Measurements from ENCODE around the gene RPTOR. TPM values are rescaled to one million over a fixed set of nuclear protein-coding genes. Genes with fewer than 3 reads are reported as not detected.
"Not testable (repeated sequence)": the region's sequence is repeated elsewhere in the genome, so short reads cannot be mapped to it uniquely, and the experiment has no call there.

The RPTOR gene
- total RNA-seq, 2 experiments from 2014 or later: 88.9 to 91.8 TPM

DNA sequence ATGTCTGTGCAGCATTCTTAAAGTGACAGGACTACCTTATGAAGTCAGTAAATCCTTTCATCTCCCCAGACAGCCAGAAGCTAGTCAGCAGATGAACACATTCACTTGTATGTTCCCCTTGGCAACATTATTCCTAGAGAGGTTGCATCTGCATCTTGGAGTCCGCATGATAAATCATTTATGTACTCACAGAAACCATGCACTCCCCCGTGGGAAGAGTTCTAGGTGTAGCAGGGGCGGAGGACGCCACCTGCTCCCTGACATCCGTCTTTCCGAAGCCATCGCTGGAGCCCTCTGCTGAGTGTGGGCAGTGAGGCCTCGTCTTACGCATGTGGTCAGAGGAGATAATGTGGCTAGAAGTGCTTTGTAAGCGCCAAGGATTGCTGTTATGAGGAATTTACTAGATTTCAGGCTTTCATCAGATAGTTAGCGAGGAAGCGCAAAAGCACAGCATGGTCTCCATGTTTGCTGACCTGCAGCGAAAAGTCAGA lies 144.5 kb downstream of the RPTOR start:
- Mint-ChIP-seq H3K36me3 (ENCODE audit: low read depth) (peaks cover 17% of the 10 kb centered on the region), H3K27ac (no peak overlapping the region), H3K4me1 (peaks cover 12% of the 10 kb centered on the region), H3K27me3 (no peaks in the 10 kb centered on the region), H3K4me3 (no peak overlapping the region), H3K9me3 (no peaks in the 10 kb centered on the region)
- ChIA-PET CTCF (no interaction called here), POLR2A (no interaction called here)
- no peak for DNase-seq

GRCh38 chr17:80691784-80692183 lies 147.1 kb downstream of the RPTOR start:
- CTCF ChIA-PET: no interaction called here

DNA sequence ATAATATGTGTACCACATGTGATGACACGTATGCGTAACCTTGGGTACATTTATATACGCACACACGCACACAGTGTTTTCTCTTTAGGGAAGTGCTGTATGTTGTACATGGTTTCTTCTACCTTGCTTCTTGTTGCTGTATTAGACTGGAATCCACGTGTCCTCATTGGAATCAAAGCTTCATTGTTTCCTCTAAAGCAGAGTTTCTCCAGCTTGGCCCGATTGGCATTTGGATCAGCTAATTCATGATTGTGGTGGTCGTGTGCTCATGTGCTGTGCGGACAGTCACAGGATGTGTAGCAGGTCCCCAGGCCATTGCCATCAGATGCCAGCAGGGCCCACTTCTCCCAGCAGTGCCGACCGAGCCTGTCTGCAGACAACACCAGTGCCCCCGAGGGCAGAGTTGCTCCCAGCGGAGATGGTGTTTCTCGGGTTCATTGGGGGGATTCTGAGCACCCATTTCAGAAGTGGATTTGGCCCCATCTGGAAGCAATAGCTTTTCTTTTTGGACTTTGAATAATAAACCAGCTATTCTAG lies 148.4 kb downstream of the RPTOR start:
- H3K4me1 Mint-ChIP-seq: peaks cover 32% of the 10 kb centered on the region
- no peaks in the 10 kb centered on the region for H3K9me3 Mint-ChIP-seq
- no peak for DNase-seq
- no peaks in the 10 kb centered on the region for H3K27me3 Mint-ChIP-seq
- no peak overlapping the region for H3K4me3 Mint-ChIP-seq
- peaks cover 11% of the 10 kb centered on the region for H3K36me3 Mint-ChIP-seq (ENCODE audit: low read depth)
- POLR2A ChIA-PET: interaction anchor here (1.3 kb wide), 1 partner anchor 13 kb away, joined by 3 read pairs; no protein-coding TSS in a partner anchor
- CTCF ChIA-PET: no interaction called here
- no peak overlapping the region for H3K27ac Mint-ChIP-seq

More at GRCh38 chr17:80691784-80692183, 147.1 kb downstream of the RPTOR start:
- Mint-ChIP-seq H3K27me3 (no peaks in the 10 kb centered on the region), H3K4me1 (peaks cover 32% of the 10 kb centered on the region), H3K9me3 (no peaks in the 10 kb centered on the region), H3K4me3 (no peak overlapping the region), H3K27ac (no peak overlapping the region), H3K36me3 (ENCODE audit: low read depth) (peaks cover 17% of the 10 kb centered on the region)
- POLR2A ChIA-PET: no interaction called here
- DNase-seq: no peak

- peaks cover 32% of the 10 kb centered on the region for H3K4me1 Mint-ChIP-seq
- no peaks in the 10 kb centered on the region for H3K9me3 Mint-ChIP-seq
- H3K27ac Mint-ChIP-seq: no peak overlapping the region
- no peak overlapping the region for H3K4me3 Mint-ChIP-seq
- ChIA-PET CTCF (no interaction called here), POLR2A (interaction anchor here (1.3 kb wide), 1 partner anchor 13 kb away, joined by 3 read pairs; no protein-coding TSS in a partner anchor)
- no peaks in the 10 kb centered on the region for H3K27me3 Mint-ChIP-seq
- DNase-seq: no peak
- peaks cover 9% of the 10 kb centered on the region for H3K36me3 Mint-ChIP-seq (ENCODE audit: low read depth)
These were observed 148.9 kb downstream of the RPTOR start for GRCh38 chr17:80693511-80693910.

DNA sequence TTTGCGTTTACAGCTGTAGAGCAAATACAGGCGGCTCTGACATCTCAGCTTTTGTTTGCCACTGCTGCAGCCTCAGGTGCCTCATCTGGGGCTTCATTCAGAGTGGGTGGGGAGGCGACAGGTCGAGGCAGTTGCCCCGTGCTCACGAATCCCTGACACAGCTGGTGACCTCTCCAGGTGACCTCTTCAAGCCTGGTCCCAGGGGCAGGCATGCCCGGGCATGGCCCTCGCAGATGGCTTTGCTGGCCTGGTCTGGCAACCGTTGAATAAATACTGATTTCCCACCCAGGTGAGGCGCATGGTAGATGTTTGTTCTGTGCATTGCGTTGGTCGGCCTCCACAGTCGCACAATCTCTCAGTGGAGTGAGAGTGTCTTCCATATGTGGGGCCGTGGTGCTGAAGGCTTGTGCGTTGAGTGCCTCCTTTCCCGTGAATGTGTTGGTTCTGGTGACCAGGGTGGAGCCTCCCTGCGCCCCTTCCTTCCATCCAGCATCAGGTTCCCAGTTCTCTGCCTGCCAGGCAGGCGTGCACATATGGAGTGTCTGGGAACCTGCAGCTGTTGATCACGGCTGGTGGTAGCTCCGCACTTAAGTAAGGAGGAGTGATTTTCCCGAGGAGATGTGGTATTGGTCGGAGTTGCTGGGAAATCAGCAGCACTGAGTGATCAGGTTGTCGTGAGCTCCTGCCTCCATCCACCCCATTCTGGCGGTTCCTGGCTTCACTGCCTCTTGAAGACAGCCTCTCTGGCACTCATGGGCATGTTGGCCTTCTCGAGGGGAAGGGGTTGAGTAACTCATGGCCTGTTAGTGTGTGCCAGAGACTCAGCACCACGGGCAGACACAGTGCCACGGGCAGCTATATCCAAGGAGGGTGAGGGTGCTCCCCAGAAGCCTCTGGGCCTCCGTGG lies 149.7 kb downstream of the RPTOR start:
- Mint-ChIP-seq H3K27me3 (no peaks in the 10 kb centered on the region), H3K4me3 (no peak overlapping the region), H3K4me1 (peaks cover 32% of the 10 kb centered on the region), H3K27ac (no peak overlapping the region), H3K9me3 (no peaks in the 10 kb centered on the region), H3K36me3 (ENCODE audit: low read depth) (peaks cover 9% of the 10 kb centered on the region)
- POLR2A ChIA-PET: interaction anchor here (0.7 to 1.3 kb wide), 3 partner anchors 12 to 195 kb away, joined by 3 read pairs; no protein-coding TSS in a partner anchor
- CTCF ChIA-PET: no interaction called here
- DNase-seq: no peak

- CTCF ChIA-PET: no interaction called here
- Mint-ChIP-seq H3K36me3 (ENCODE audit: low read depth) (peaks cover 14% of the 10 kb centered on the region), H3K27ac (peak overlapping the region; percentile 40), H3K4me1 (peaks cover 34% of the 10 kb centered on the region), H3K9me3 (peaks cover 5% of the 10 kb centered on the region), H3K4me3 (no peak overlapping the region), H3K27me3 (no peaks in the 10 kb centered on the region)
- POLR2A ChIA-PET: interaction anchor here (1.1 kb wide), 1 partner anchor 13 kb away, joined by 3 read pairs; no protein-coding TSS in a partner anchor
- DNase-seq: no peak
These were observed 150.6 kb downstream of the RPTOR start for GRCh38 chr17:80694992-80695912.

- Mint-ChIP-seq H3K36me3 (ENCODE audit: low read depth) (peaks cover 13% of the 10 kb centered on the region), H3K27ac (peak overlapping the region; percentile 26), H3K4me1 (peaks cover 34% of the 10 kb centered on the region), H3K9me3 (peaks cover 10% of the 10 kb centered on the region), H3K4me3 (no peak overlapping the region), H3K27me3 (no peaks in the 10 kb centered on the region)
- no peak for DNase-seq
- ChIA-PET POLR2A (interaction anchor here (1.1 kb wide), 1 partner anchor 13 kb away, joined by 3 read pairs; no protein-coding TSS in a partner anchor), CTCF (no interaction called here)
These were observed 151.3 kb downstream of the RPTOR start for GRCh38 chr17:80695979-80696378.

GRCh38 chr17:80696456-80696855 lies 151.8 kb downstream of the RPTOR start:
- H3K27ac Mint-ChIP-seq: no peak overlapping the region
- ChIA-PET POLR2A (no interaction called here), CTCF (no interaction called here)
- H3K9me3 Mint-ChIP-seq: peaks cover 10% of the 10 kb centered on the region
- H3K4me1 Mint-ChIP-seq: peaks cover 34% of the 10 kb centered on the region
- no peak for DNase-seq
- H3K4me3 Mint-ChIP-seq: no peak overlapping the region
- peaks cover 16% of the 10 kb centered on the region for H3K36me3 Mint-ChIP-seq (ENCODE audit: low read depth)
- no peaks in the 10 kb centered on the region for H3K27me3 Mint-ChIP-seq

DNA sequence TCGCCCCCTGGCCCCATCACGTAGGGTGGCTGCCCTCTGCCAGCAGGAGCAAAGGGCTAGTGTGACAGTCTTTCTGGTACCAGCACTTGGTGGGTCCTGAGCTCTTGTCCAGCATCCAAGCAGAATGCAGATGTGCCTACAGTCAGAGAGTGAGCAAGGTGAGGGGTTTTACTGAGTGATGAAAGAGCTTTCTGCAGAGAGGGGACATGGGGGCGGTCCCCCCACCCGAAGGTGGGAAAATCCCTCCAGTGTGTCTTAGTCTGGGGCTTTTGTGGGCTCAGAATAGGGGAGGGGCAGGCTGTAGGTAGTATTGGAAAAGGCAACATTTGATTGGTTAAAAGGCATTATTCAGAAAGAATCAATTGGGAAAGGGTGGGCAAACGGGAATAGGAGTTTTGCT lies 152.3 kb downstream of the RPTOR start:
- H3K27ac Mint-ChIP-seq: no peak overlapping the region
- CTCF ChIA-PET: no interaction called here

DNA sequence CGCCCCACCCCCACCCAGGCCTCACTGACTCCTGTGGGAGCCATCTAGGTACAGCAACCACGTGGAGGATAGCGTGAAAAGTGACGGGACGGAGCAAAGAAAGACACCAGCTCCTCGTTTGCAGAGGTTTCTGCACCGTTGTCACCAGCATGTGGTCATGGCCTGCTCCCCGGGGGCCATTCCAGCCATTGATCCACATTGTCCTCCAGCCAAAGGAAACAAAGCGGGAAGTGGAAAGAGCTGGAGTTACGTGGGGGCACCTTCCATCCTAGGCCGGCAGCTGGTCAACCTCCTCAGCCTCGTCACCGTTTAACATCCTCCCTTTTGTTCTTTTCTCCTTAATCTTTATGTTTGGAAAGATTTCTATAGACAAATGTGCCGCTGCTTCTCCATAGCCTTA lies 153.7 kb downstream of the RPTOR start:
- POLR2A ChIA-PET: no interaction called here
- peaks cover 34% of the 10 kb centered on the region for H3K36me3 Mint-ChIP-seq (ENCODE audit: low read depth)
- no peak overlapping the region for H3K4me3 Mint-ChIP-seq
- H3K27me3 Mint-ChIP-seq: no peaks in the 10 kb centered on the region
- CTCF ChIA-PET: no interaction called here
- peaks cover 50% of the 10 kb centered on the region for H3K4me1 Mint-ChIP-seq
- peaks cover 17% of the 10 kb centered on the region for H3K9me3 Mint-ChIP-seq
- no peak for DNase-seq
- H3K27ac Mint-ChIP-seq: no peak overlapping the region

More for the DNA sequence above, 152.3 kb downstream of the RPTOR start:
- H3K4me3 Mint-ChIP-seq: no peak overlapping the region
- no peak for DNase-seq
- POLR2A ChIA-PET: no interaction called here
- H3K9me3 Mint-ChIP-seq: peaks cover 10% of the 10 kb centered on the region
- peaks cover 37% of the 10 kb centered on the region for H3K4me1 Mint-ChIP-seq
- peaks cover 21% of the 10 kb centered on the region for H3K36me3 Mint-ChIP-seq (ENCODE audit: low read depth)
- no peaks in the 10 kb centered on the region for H3K27me3 Mint-ChIP-seq

- DNase-seq, H3K4me3 Mint-ChIP-seq, H3K27ac Mint-ChIP-seq, H3K27me3 Mint-ChIP-seq, POLR2A ChIA-PET: not testable (repeated sequence)
- Mint-ChIP-seq H3K9me3 (peaks cover 18% of the 10 kb centered on the region), H3K4me1 (peaks cover 59% of the 10 kb centered on the region), H3K36me3 (ENCODE audit: low read depth) (peaks cover 43% of the 10 kb centered on the region)
- CTCF ChIA-PET: interaction anchor here (1.3 kb wide), 1 partner anchor 12 kb away, joined by 3 read pairs; no protein-coding TSS in a partner anchor
These were observed 154.6 kb downstream of the RPTOR start for GRCh38 chr17:80699205-80699604.

DNA sequence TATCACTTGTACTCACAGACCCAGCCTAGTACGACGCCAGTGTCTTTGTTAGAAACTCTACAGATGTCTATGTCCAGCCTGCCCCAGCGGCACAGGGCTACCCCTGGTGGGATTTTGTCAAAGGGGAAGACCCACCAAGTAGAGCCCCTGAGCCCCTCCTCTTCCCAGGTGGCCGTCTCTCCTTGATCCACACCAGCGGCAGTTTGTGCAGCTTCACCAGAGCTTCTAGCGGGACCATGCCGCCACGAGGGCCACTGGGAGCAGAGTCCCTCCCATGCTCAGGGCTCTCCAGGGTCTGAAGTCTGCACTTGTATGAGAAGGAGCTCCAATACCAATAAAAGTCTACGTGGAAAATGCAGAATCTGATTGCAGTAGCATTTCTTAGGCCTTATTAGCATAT lies 157.1 kb downstream of the RPTOR start:
- ChIA-PET POLR2A (no interaction called here), CTCF (no interaction called here)
- Mint-ChIP-seq H3K4me1 (peaks cover 64% of the 10 kb centered on the region), H3K27ac (no peak overlapping the region), H3K27me3 (no peaks in the 10 kb centered on the region), H3K9me3 (peaks cover 18% of the 10 kb centered on the region), H3K36me3 (ENCODE audit: low read depth) (peaks cover 61% of the 10 kb centered on the region), H3K4me3 (no peak overlapping the region)
- no peak for DNase-seq

Measured in activated CD4-positive, alpha-beta memory T cell treated with anti-CD3 and anti-CD28 coated beads, Interleukin-2, amount 10 ng/mL, durations not matched to agents 7 days and 5 days (primary cell).